HG03520 (cell line): ENCODE results near the gene PCP4L1.
"Not testable (repeated sequence)": the region's sequence is repeated elsewhere in the genome, so short reads cannot be mapped to it uniquely, and the experiment has no call there.

Experiments
- ATAC-seq: cut with Tn5 transposase; IDR thresholded peaks from one replicate; pipeline ENCODE4 v1.9.1; 2021; ENCODE audit warnings: mild to moderate bottlenecking, moderate library complexity; ENCODE audit not compliant: unreplicated experiment

The PCP4L1 gene

GRCh38 chr1:161258439-161259344 lies at the start of gene PCP4L1:
TSS of gene PCP4L1 (plus strand) at chr1:161258745. CDS start at chr1:161258975, 230 bp downstream.
- ATAC-seq: no peak

- peak; percentile 53 for ATAC-seq
Observed at GRCh38 chr1:161209790-161210409, 48.6 kb upstream of the PCP4L1 start.

GRCh38 chr1:161214369-161214768 lies 44.2 kb upstream of the PCP4L1 start:
- no peak for ATAC-seq

GRCh38 chr1:161215076-161215475 lies 43.5 kb upstream of the PCP4L1 start, which contains the start of gene FCER1G:
TSS of gene FCER1G (plus strand) at chr1:161215295. CDS start at chr1:161215322, 27 bp downstream.
- ATAC-seq: no peak

GRCh38 chr1:161216945-161217712 lies 41.4 kb upstream of the PCP4L1 start:
- ATAC-seq: peak; percentile 75

- ATAC-seq: no peak
Observed at GRCh38 chr1:161217831-161218230, 40.7 kb upstream of the PCP4L1 start.

GRCh38 chr1:161218301-161219077 lies 40.1 kb upstream of the PCP4L1 start:
- no peak for ATAC-seq

- ATAC-seq: no peak
Observed at GRCh38 chr1:161219078-161219892, 39.3 kb upstream of the PCP4L1 start.

GRCh38 chr1:161220002-161220401 lies 38.5 kb upstream of the PCP4L1 start:
- ATAC-seq: no peak

GRCh38 chr1:161222175-161223019 lies 36.1 kb upstream of the PCP4L1 start:
- ATAC-seq: no peak

GRCh38 chr1:161223805-161224694 lies 34.5 kb upstream of the PCP4L1 start:
- no peak for ATAC-seq

- ATAC-seq: not testable (repeated sequence)
Observed at GRCh38 chr1:161224695-161225087, 33.9 kb upstream of the PCP4L1 start.

GRCh38 chr1:161225178-161225533 lies 33.4 kb upstream of the PCP4L1 start:
- ATAC-seq: peak; percentile 1

- ATAC-seq: peak; percentile 93
Observed at GRCh38 chr1:161225534-161226319, 32.8 kb upstream of the PCP4L1 start, which contains the start of gene TOMM40L. TSS of gene TOMM40L (plus strand) at chr1:161226060. CDS start at chr1:161226490, 430 bp downstream.

GRCh38 chr1:161226320-161226711 lies 32.2 kb upstream of the PCP4L1 start:
- no peak for ATAC-seq

- ATAC-seq: no peak
Observed at GRCh38 chr1:161226759-161227158, 31.8 kb upstream of the PCP4L1 start.
